Tibial artery (tissue), 4 donors: Measurements from ENCODE around the gene B3GALT6.

Source experiments
- DNase-seq, 2 donors: peaks; one replicate each; pipeline ENCODE4 v3.0.0-alpha.2; 2019
- H3K27ac ChIP-seq, 2 donors: fragments of 200-600 bp; sonication (generic) in 1 of 2; 1 replicate in 1 of 2; 2 replicates in 1 of 2; pipeline ENCODE4 v1.5.1; 2018 to 2019; ENCODE audit warnings: mild to moderate bottlenecking in 1 of 2
- H3K27me3 ChIP-seq, 2 donors: fragments of 200-600 bp; sonication (generic) in 1 of 2; one replicate each; pipeline versions ENCODE4 v1.5.1 to v1.6.0; 2016 to 2019
- H3K36me3 ChIP-seq, 3 donors: fragments of 200-600 bp; sonication (generic) in 2 of 3; one replicate each; pipeline ENCODE4 v1.5.1; 2016 to 2019; ENCODE audit warnings: mild to moderate bottlenecking in 2 of 3
- H3K4me1 ChIP-seq, 4 donors: fragments of 200-600 bp; sonication (generic) in 2 of 4; 1 replicate in 3 of 4; 2 replicates in 1 of 4; pipeline ENCODE4 v1.5.1; 2016 to 2019
- H3K4me3 ChIP-seq, 2 donors: fragments of 200-600 bp; sonication (generic) in 1 of 2; 1 replicate in 1 of 2; 2 replicates in 1 of 2; pipeline ENCODE4 v1.5.1; 2018 to 2019; ENCODE audit warnings: mild to moderate bottlenecking in 2 of 2
- H3K9me3 ChIP-seq, 3 donors: fragments of 200-600 bp; sonication (generic) in 1 of 3; one replicate each; pipeline ENCODE4 v1.5.1; 2016 to 2019
- CTCF ChIP-seq, 2 experiments: fragments of 200-600 bp in 1 of 2; fragments of 450-650 bp in 1 of 2; IDR thresholded peaks; one replicate each; pipeline ENCODE4 v1.5.1; 2017 to 2019; ENCODE audit warnings: antibody characterized with exemption in 2 of 2, mild to moderate bottlenecking in 1 of 2, moderate library complexity in 1 of 2
- intact Hi-C: fragments of 100-400 bp; cut with DNase I; formaldehyde crosslinking; loops from one replicate; pipeline ENCODE4 v1.15.0; 2023; ENCODE audit warnings: low total_unique reads

The B3GALT6 gene

DNA sequence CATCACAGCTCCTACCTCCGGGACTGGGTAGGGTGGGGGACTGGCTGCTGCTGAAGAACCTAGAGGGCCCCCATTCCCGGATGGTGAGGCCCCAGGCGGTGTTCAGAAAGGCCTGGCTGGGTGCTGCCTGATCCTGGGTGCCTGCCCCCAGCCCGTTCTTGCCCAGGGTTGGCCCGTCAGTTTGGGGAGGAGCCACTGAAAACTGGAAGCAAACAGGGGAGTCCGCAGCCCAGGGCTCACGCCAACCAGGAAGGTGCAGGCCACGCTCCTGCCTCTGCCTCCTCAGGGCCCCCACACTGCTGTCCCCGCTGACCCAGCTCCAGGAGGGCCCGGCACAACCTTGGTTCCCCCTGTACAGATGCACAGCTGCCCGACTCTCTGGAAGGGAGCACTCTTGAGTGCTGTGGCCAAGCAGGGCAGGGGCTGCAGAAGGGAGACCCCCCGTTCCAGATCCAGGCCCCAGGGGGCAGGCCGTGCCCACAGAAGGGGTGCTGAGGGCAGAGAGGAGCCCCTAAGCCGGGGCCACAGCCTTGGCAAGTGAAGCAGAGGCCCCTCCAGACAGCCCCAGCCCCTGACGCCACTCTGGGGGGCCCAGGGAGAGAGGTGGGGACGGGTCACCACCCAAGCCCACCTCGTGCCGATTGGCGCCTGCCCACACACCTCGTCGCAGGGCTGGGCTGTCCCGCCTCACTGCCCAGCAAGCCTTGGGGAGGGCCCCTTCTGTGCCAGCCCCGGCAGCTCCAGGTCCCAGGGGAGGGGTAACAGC, 9.0 kb downstream of the B3GALT6 start:
- no peak for TF ChIP-seq CTCF (IDR thresholded peaks at IDR 0.05)
- intact Hi-C loops, result no loop called here
- H3K27ac ChIP-seq, result no peak overlapping the region
- DNase-seq, result no peak
- no peaks in the 10 kb centered on the region for H3K9me3 ChIP-seq
- H3K27me3 ChIP-seq, result peaks cover 0 to 55% of the 10 kb centered on the region in 2 donors
- H3K4me1 ChIP-seq, result peaks cover 0 to 29% (median 0%) of the 10 kb centered on the region in 4 donors
- peaks cover 0 to 12% (median 5%) of the 10 kb centered on the region in 3 donors for H3K36me3 ChIP-seq
- H3K4me3 ChIP-seq, result no peak overlapping the region

DNA sequence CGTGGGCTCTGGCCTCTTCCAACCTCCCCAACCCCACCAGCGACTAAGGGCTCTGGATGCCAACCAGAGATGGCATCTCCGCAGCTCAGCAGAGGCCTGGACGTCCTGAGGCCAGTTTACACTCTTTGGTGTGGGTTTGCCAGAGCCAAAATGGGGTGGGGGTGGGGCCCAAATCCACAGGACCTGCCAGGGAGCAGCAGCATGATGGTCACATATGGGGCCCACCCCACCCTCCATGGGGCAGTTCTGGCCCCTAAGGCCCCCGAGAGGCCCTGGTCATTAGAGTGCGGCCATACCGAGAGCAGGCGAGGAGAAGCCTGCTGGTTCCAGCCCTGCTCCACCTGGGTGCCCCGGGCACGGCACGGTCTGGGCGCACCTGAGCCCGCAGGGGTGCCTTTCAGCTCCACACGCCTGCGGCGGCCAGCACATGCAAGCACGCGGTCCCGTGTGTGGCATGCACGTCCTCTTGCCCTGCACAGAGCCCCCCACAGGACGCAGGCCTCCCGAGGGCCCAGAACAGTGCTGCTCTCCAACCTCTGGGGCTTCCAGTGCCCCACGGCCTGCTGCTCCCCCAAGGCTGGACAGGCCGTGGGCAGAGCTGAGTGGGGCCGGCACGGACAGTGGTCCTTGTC, 9.7 kb downstream of the B3GALT6 start:
- no peak for DNase-seq
- no peaks in the 10 kb centered on the region for H3K9me3 ChIP-seq
- peaks cover 0 to 62% of the 10 kb centered on the region in 2 donors for H3K27me3 ChIP-seq
- no peak overlapping the region for H3K4me3 ChIP-seq
- H3K36me3 ChIP-seq, result peaks cover 0 to 12% (median 5%) of the 10 kb centered on the region in 3 donors
- no peak overlapping the region for H3K27ac ChIP-seq
- intact Hi-C loops, result no loop called here
- TF ChIP-seq CTCF (IDR thresholded peaks at IDR 0.05), result no peak
- peaks cover 0 to 35% (median 4%) of the 10 kb centered on the region in 4 donors for H3K4me1 ChIP-seq

- intact Hi-C loops, result no loop called here
- peaks cover 0 to 63% of the 10 kb centered on the region in 2 donors for H3K27me3 ChIP-seq
- no peak for TF ChIP-seq CTCF (IDR thresholded peaks at IDR 0.05)
These were observed 10.6 kb downstream of the B3GALT6 start for GRCh38 chr1:1242461-1243265.

GRCh38 chr1:1243266-1243660, 11.2 kb downstream of the B3GALT6 start:
- Histone ChIP-seq H3K4me1 (peaks cover 0 to 33% (median 5%) of the 10 kb centered on the region in 4 donors), H3K9me3 (no peaks in the 10 kb centered on the region), H3K27ac (no peak overlapping the region), H3K27me3 (peaks cover 0 to 63% of the 10 kb centered on the region in 2 donors), H3K36me3 (peaks cover 0 to 12% (median 5%) of the 10 kb centered on the region in 3 donors), H3K4me3 (no peak overlapping the region)
- DNase-seq, result no peak
- no peak for TF ChIP-seq CTCF (IDR thresholded peaks at IDR 0.05)
- intact Hi-C loops, result no loop called here

More at GRCh38 chr1:1242461-1243265, 10.6 kb downstream of the B3GALT6 start:
- Histone ChIP-seq H3K36me3 (peaks cover 0 to 12% (median 5%) of the 10 kb centered on the region in 3 donors), H3K9me3 (no peaks in the 10 kb centered on the region), H3K4me1 (peaks cover 0 to 38% (median 5%) of the 10 kb centered on the region in 4 donors), H3K27ac (no peak overlapping the region), H3K4me3 (no peak overlapping the region)
- DNase-seq, result no peak

DNA sequence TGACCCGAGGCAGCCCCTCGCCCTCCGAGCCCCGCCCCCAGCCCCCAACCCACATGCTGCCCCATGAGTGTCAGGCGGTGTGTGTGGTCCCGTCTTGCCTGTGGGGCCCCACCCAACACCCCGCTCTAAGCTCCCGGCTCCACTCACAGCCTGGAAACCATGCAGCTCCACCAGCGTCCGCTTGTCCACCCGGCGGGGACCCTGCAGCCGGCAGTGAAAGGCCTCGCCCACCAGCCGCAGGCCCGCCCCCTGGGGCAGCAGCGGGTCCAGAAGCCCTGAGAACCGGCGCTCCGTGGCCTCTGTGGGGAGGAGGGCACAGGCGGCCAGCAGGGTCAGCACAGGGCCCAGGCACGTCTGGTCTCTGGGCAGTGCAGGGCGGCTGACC, 11.8 kb downstream of the B3GALT6 start:
- H3K27me3 ChIP-seq, result peaks cover 0 to 61% of the 10 kb centered on the region in 2 donors
- H3K4me3 ChIP-seq, result no peak overlapping the region
- intact Hi-C loops, result no loop called here

More for the DNA sequence above, 11.8 kb downstream of the B3GALT6 start:
- H3K36me3 ChIP-seq, result peaks cover 0 to 12% (median 5%) of the 10 kb centered on the region in 3 donors
- no peaks in the 10 kb centered on the region for H3K9me3 ChIP-seq
- no peak overlapping the region for H3K27ac ChIP-seq
- TF ChIP-seq CTCF (IDR thresholded peaks at IDR 0.05), result no peak
- H3K4me1 ChIP-seq, result peaks cover 0 to 27% (median 5%) of the 10 kb centered on the region in 4 donors
- DNase-seq, result no peak
